Rectal smooth muscle tissue (tissue), 1 donor: Measurements from ENCODE around the gene TRIM39.
"Not testable (repeated sequence)": the region's sequence is repeated elsewhere in the genome, so short reads cannot be mapped to it uniquely, and the experiment has no call there.

Experiments
- H3K27ac ChIP-seq: one replicate; pipeline ENCODE4 v1.7.0; 2013; ENCODE audit warnings: low read depth, low read length, inconsistent platforms
- H3K27me3 ChIP-seq: one replicate; pipeline ENCODE4 v1.7.0; 2013; ENCODE audit warnings: low read length; ENCODE audit not compliant: control insufficient read depth, insufficient read depth
- H3K36me3 ChIP-seq: one replicate; pipeline ENCODE4 v1.7.0; 2013; ENCODE audit warnings: low read length; ENCODE audit not compliant: control insufficient read depth, insufficient read depth
- H3K4me1 ChIP-seq: one replicate; pipeline ENCODE4 v1.7.0; 2013; ENCODE audit warnings: low read length; ENCODE audit not compliant: control insufficient read depth, insufficient read depth
- H3K4me3 ChIP-seq: one replicate; pipeline ENCODE4 v1.7.0; 2013; ENCODE audit warnings: low read length
- H3K9ac ChIP-seq: one replicate; pipeline ENCODE4 v1.7.0; 2013; ENCODE audit warnings: low read length

The TRIM39 gene

DNA sequence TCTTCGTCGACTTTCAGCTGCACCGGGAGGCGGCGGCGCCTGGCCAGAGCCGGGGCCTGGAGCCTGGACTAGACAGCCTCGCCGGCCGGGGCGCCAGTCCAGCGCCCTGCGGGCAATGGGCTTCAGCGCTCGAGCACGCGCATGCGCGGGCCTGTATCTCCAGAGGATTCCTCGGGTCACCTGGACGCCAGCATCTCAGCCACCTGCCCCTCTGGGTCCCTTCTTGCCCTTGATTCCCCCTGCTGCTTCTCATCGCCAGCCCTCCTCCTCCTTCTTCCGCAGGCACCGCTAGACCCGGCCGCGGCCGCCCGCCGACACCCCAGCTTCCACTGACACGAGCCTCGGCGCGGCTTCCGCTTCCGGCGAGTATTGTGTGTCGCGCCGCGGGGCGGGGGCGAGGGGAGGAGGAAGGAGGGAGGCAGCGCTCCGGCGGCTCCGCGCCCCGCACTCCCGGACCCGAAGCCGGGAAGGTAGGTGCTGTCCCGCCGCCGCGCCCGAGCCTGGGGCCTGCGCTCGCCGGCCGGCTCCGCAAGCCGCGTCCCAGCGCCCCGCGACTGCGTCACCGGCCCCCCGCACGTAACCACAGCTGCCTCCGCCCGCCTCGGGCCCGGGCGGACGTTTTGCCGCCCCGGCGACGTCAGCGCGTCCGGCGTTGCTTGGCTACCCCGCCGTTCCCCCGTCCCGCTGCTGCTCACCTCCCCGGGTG, at the start of gene TRIM39:
Gene TRIM39, plus strand, starts transcription at position 402 of the 706 bp plus-strand sequence. CDS start 2,391 bp downstream, outside the sequence.
- Histone ChIP-seq H3K27me3 (no peaks in the 10 kb centered on the region), H3K9ac (peak within 1 kb of the TSS; percentile 66), H3K27ac (peak within 1 kb of the TSS; percentile 93), H3K4me3 (peak within 1 kb of the TSS; percentile 77), H3K4me1 (peaks cover 11% of the 10 kb centered on the region), H3K36me3 (peaks cover 15% of the 10 kb centered on the region)

- H3K4me3 ChIP-seq, H3K4me1 ChIP-seq, H3K9ac ChIP-seq, H3K36me3 ChIP-seq, H3K27me3 ChIP-seq, H3K27ac ChIP-seq: not testable (repeated sequence)
Measured at GRCh38 chr6:30280988-30281387, 45.7 kb upstream of the TRIM39 start.

DNA sequence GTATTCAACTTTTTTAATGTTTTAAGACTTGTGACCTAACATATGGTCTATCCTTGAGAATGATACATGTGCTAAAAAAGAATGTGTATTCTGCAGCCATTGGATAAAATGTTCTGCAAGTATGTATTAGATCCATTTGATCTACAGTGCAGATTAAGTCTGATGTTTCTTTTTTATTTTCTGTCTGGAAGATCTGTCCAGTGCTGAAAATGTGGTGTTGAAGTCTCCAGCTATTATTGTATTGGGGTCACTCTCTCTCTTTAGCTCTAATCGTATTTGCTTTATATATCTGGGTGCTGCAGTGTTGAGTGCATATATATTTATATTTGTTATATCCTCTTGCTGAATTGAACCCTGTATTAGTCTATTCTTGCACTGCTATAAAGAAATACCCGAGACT, 44.2 kb upstream of the TRIM39 start:
- no peak overlapping the region for H3K27ac ChIP-seq
- no peaks in the 10 kb centered on the region for H3K27me3 ChIP-seq

GRCh38 chr6:30283761-30284160, 43.0 kb upstream of the TRIM39 start:
- Histone ChIP-seq H3K4me1 (no peaks in the 10 kb centered on the region), H3K36me3 (peaks cover 3% of the 10 kb centered on the region), H3K27ac (no peak overlapping the region), H3K4me3 (no peak overlapping the region), H3K9ac (no peak overlapping the region), H3K27me3 (no peaks in the 10 kb centered on the region)

More for the DNA sequence above, 44.2 kb upstream of the TRIM39 start:
- Histone ChIP-seq H3K9ac (no peak overlapping the region), H3K4me1 (no peaks in the 10 kb centered on the region), H3K36me3 (no peaks in the 10 kb centered on the region), H3K4me3 (no peak overlapping the region)

GRCh38 chr6:30287139-30287538, 39.6 kb upstream of the TRIM39 start:
- Histone ChIP-seq H3K27me3 (no peaks in the 10 kb centered on the region), H3K4me1 (no peaks in the 10 kb centered on the region), H3K4me3 (no peak overlapping the region), H3K9ac (no peak overlapping the region), H3K27ac (no peak overlapping the region), H3K36me3 (peaks cover 21% of the 10 kb centered on the region)

GRCh38 chr6:30295837-30296236, 30.9 kb upstream of the TRIM39 start:
- no peak overlapping the region for H3K9ac ChIP-seq
- no peak overlapping the region for H3K4me3 ChIP-seq

DNA sequence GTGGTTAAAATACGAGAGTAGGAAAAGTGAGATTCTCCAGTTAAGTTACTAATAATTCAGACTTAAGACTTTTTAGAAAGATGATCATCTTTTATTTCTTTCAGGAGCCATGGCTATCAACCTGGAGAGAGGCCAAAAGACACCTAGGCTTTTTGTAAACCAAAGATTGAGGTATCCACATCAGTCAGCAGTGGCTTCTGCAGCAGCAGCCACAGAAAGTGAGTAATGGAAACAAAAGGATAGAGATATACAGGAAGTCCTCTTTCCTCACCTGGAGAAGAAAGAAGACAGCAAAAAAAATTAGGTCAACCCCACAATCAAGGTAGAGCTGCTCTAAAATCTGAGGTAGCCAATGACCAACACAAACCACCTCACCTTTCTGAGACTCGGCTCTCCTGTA, 22.7 kb upstream of the TRIM39 start:
- Histone ChIP-seq H3K27ac (no peak overlapping the region), H3K4me3 (no peak overlapping the region), H3K36me3 (peaks cover 3% of the 10 kb centered on the region), H3K4me1 (no peaks in the 10 kb centered on the region), H3K9ac (no peak overlapping the region), H3K27me3 (no peaks in the 10 kb centered on the region)

More at GRCh38 chr6:30295837-30296236, 30.9 kb upstream of the TRIM39 start:
- Histone ChIP-seq H3K36me3 (peaks cover 13% of the 10 kb centered on the region), H3K27me3 (no peaks in the 10 kb centered on the region), H3K4me1 (no peaks in the 10 kb centered on the region), H3K27ac (no peak overlapping the region)

DNA sequence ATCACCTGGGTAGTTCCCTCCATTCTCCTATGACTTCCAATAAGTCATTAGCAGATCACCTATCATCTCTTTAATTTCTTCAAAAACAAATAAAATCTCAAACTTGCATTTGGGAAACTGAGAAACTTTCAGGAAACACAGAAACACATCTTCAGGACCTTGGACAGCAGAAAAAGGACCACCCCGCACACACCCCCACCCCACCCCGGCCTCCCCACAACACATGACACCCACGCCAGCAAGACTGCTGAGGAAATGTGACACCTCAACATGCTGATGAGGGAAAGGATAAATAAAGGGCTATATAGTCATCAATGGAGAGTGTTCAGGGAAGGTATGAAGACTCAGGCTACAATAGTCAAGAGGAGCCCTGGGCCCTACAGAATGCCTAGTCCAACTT, 15.6 kb upstream of the TRIM39 start:
- H3K4me1 ChIP-seq, result no peaks in the 10 kb centered on the region
- peaks cover 3% of the 10 kb centered on the region for H3K36me3 ChIP-seq
- H3K4me3 ChIP-seq, result no peak overlapping the region
- H3K27ac ChIP-seq, result no peak overlapping the region
- no peaks in the 10 kb centered on the region for H3K27me3 ChIP-seq
- H3K9ac ChIP-seq, result no peak overlapping the region

DNA sequence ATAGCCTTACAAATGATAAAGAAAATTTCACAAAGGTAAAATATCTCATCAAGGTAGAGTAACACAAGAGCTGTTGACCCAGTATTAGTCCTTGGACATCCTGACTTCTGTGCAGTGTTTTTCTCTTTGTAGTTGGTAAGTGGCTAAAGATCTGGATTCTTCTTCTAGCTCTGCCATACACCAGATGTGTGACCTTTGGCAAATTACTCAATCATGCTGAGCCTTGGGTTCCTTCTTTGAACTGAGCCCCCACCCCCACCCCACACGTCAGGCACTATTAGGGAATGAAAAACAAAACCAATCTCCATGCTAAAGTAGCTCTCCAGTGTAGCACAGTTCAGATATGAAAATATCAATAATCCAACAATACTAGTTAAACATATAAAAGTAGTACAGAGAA, 15.1 kb upstream of the TRIM39 start:
- H3K4me1 ChIP-seq, result no peaks in the 10 kb centered on the region

DNA sequence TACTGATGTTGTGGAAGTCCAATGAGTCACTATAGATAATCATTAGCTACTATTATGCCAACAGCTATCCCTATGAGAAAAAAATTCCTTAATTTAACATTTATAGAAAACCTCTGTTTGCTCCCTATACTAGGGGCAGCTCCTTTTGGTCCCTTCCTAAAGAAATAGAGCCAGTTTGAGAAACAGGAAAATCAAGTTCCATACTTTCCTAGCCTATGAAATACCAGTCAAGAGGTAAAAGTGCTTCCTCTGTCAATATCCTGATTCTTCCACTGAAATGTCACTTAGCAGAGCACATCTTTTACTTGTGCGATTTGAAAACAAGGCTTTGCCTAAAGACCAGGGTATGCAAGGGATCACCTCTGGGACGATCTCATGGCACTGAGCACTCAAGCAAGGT, 14.5 kb upstream of the TRIM39 start:
- Histone ChIP-seq H3K4me3 (no peak overlapping the region), H3K4me1 (no peaks in the 10 kb centered on the region), H3K27me3 (no peaks in the 10 kb centered on the region), H3K36me3 (peaks cover 3% of the 10 kb centered on the region), H3K27ac (no peak overlapping the region), H3K9ac (no peak overlapping the region)

More for the DNA sequence above, 15.1 kb upstream of the TRIM39 start:
- Histone ChIP-seq H3K27me3 (no peaks in the 10 kb centered on the region), H3K9ac (no peak overlapping the region), H3K36me3 (peaks cover 3% of the 10 kb centered on the region), H3K4me3 (no peak overlapping the region), H3K27ac (no peak overlapping the region)

GRCh38 chr6:30312676-30313321, 13.9 kb upstream of the TRIM39 start:
- peaks cover 3% of the 10 kb centered on the region for H3K36me3 ChIP-seq
- no peaks in the 10 kb centered on the region for H3K27me3 ChIP-seq
- H3K4me1 ChIP-seq, result no peaks in the 10 kb centered on the region
- no peak overlapping the region for H3K27ac ChIP-seq
- no peak overlapping the region for H3K4me3 ChIP-seq
- no peak overlapping the region for H3K9ac ChIP-seq

DNA sequence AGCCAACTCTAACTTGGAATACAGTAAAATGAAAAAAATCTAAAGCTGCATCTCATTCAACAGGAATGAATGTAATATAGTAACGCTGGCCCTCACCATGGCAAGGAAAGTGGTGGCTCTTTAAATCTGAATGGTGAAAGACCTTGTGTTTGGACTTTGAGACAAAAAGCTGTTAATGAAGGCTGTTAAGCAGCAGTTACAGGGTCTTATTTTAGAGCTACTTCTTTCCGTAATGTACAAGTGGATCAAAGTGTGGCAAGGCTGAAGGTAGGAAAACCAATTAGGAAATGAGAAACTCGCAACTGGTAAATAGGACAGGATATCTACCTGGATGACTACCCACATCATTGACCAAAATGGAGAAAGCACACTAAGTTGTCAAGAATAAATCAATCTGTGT, 11.6 kb upstream of the TRIM39 start:
- Histone ChIP-seq H3K9ac (no peak overlapping the region), H3K4me3 (no peak overlapping the region), H3K36me3 (peaks cover 3% of the 10 kb centered on the region), H3K27me3 (no peaks in the 10 kb centered on the region), H3K27ac (no peak overlapping the region), H3K4me1 (no peaks in the 10 kb centered on the region)
